H1 (cell line): Measurements from ENCODE around the gene SENP6. TPM values are rescaled to one million over a fixed set of nuclear protein-coding genes. Genes with fewer than 3 reads are reported as not detected.

ENCODE experiments used
- CTCF ChIP-seq, 3 experiments: IDR thresholded peaks; 1 replicate in 2 of 3; 2 replicates in 1 of 3; pipeline versions ENCODE4 v1.5.1 to v1.6.1; 2011; ENCODE audit warnings: low read length in 3 of 3, mild to moderate bottlenecking in 3 of 3, inconsistent platforms in 2 of 3, low read depth in 1 of 3, moderate library complexity in 1 of 3; ENCODE audit not compliant: insufficient read depth in 1 of 3; ENCODE audit errors: control extremely low read depth in 1 of 3
- E2F6 ChIP-seq: IDR thresholded peaks from 2 replicates; pipeline ENCODE4 v1.6.1; 2012; ENCODE audit warnings: inconsistent platforms
- KDM5A ChIP-seq: fragments of 200-600 bp; IDR thresholded peaks from 2 replicates; pipeline ENCODE4 v1.7.1; 2012; ENCODE audit warnings: mild to moderate bottlenecking, low read length, inconsistent platforms, mixed read lengths
- NANOG ChIP-seq: IDR thresholded peaks from 2 replicates; pipeline ENCODE4 v1.6.1; 2011; ENCODE audit warnings: low read length, low read depth, mild to moderate bottlenecking, inconsistent platforms; ENCODE audit not compliant: insufficient read depth, poor library complexity, severe bottlenecking
- polyA plus RNA-seq, 7 experiments: library from polyadenylated mRNA; depleted of rRNA in 3 of 7; stranded (reverse) in 5 of 7; unstranded in 2 of 7; fragments of >200 nt in 5 of 7; fragments of 200-250 nt in 2 of 7; gene quantifications; 1 replicate in 5 of 7; 2 replicates in 1 of 7; 4 replicates in 1 of 7; pipeline versions ENCODE4 v1.2.1 to v1.2.3, GENCODE V29; 2011 to 2013; ENCODE audit warnings: missing spikeins in 2 of 7, mixed read lengths in 2 of 7
- total RNA-seq: library from RNA; stranded (reverse); fragmentation: NEBNext Ultra II Directional; extraction: Animal tissue kit (Norgen Biotek cat#: 25700); gene quantifications from 2 replicates; pipeline ENCODE4 v1.2.1, GENCODE V29; 2021

The SENP6 gene
- total and polyA plus RNA-seq, 2 of the 8 experiments (the other 6 are each of a cell fraction or from before 2014, with no cell fraction given): 13.8 to 103 TPM

DNA sequence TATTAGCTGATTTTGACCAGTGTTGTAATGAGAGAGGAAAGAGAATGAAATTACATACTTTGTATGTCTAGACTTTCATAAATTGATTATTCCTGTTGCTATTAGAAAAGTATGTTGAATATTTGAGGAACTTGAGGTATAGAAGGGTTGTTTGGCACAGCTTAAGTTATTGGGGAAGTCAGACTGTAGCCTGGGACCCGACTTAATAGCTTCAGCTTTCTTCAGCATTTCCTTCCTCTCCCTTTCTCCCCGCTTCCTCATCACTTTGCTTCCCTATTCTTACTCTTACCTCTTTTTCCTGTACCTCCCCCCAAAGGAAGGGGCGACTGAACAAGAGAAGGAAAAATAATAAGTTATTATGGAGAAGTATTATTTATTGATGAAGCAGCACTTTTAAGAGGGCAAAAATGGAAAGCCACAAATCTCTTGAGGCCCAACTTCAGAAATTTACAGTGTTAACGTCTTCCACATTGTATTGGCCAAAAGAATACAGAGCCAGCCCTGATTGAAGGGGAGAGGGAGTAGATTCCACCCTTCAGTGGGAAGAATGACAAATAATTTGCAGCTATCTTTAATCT lies 7.4 kb downstream of the SENP6 start (continued):
- TF ChIP-seq CTCF (IDR thresholded peaks at IDR 0.05; ENCODE audit: control extremely low read depth in 1 of 3, insufficient read depth in 1 of 3, low read depth in 1 of 3, low read length in 3 of 3) (no peak), NANOG (no peak), E2F6 (no peak), KDM5A (no peak)
